ENCODE results near the gene ENAH. TPM values are rescaled to one million over a fixed set of nuclear protein-coding genes. Genes with fewer than 3 reads are reported as not detected.

Gene ENAH
- polyA plus RNA-seq, 1 donor (not counting 4 experiments of a cell fraction or from before 2014, with no cell fraction given) = 61.0 TPM

DNA sequence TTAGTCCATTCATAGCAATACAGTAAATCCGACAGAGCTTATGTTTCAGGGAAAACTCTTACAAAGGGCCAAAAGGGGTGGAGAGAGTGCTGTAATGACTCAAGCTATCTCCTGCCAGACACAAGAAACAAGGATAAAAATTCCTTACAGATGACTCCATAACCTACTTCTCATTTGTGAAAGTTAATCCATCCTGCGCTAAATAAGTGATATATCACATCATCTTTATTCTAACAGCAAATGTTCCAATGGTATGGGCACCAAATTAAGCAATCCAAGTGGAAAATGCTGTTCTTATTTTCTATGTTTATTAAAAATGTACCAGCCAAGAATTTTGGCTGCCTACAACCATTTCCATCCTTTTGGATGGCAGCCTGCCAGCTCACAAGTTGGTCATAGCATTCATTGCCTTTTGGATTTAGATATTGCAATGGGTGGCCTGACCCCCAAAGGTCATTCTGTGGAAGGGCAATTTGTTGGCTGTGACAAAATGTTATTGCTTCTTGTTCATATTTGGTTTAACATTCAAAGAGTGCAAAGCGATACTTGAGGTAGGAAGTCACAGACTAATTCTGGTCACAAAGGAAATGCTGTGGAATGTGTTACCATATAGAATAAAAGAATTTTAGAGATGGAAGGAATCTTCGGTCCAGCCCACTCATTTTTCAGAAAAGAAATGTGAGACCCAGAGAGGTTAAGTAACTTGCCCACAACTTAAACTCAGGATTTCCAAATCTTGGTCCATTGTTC, 2.8 kb upstream of the ENAH start:
- Histone ChIP-seq H3K36me3 (ENCODE audit: control insufficient read depth in 2 of 2, extremely low read depth in 1 of 2, insufficient read depth in 2 of 2, low read length in 2 of 2) (no peaks in the 10 kb centered on the region), H3K27ac (ENCODE audit: control insufficient read depth, insufficient read depth, low read length) (peak overlapping the region; percentile 71), H3K4me2 (ENCODE audit: control insufficient read depth, extremely low read depth, insufficient read depth, low read depth, low read length) (peak overlapping the region; percentile 40), H3K79me2 (ENCODE audit: control insufficient read depth, insufficient read depth, low read length) (peaks cover 20% of the 10 kb centered on the region), H3K9ac (ENCODE audit: control insufficient read depth, extremely low read depth, insufficient read depth, low read length) (no peak overlapping the region), H3K4me1 (ENCODE audit: control insufficient read depth, extremely low read depth, insufficient read depth, low read length) (peaks cover 34% of the 10 kb centered on the region), H3K4me3 (ENCODE audit: control insufficient read depth in 2 of 3, extremely low read depth in 1 of 3, insufficient read depth in 2 of 3, low read depth in 1 of 3, low read length in 3 of 3) (no peak overlapping the region), H4K20me1 (ENCODE audit: control insufficient read depth, extremely low read depth, insufficient read depth, low read length) (no peaks in the 10 kb centered on the region), H3K9me3 (ENCODE audit: control insufficient read depth, low read depth, low read length) (no peaks in the 10 kb centered on the region), H2AFZ (ENCODE audit: control insufficient read depth, low read length) (no peak overlapping the region), H3K9me1 (ENCODE audit: control insufficient read depth, extremely low read depth, insufficient read depth, low read length) (no peaks in the 10 kb centered on the region), H3K27me3 (ENCODE audit: control insufficient read depth, extremely low read depth, insufficient read depth, low read length) (no peaks in the 10 kb centered on the region)
- peak; percentile 84 for DNase-seq (ENCODE audit: low read depth, low spot score)
- dilution Hi-C loops (cut with MboI; ENCODE audit: extremely low pct_ligation_motif_present, low sequenced_read_pairs) = no loop called here
- TF ChIP-seq EZH2 (IDR thresholded peaks at IDR 0.05; ENCODE audit: low read length) (no peak), CTCF (optimal IDR thresholded peaks at IDR 0.05 in 1 of 3, IDR thresholded peaks at IDR 0.05 in 1 of 3, conservative IDR thresholded peaks at IDR 0.05 in 1 of 3; ENCODE audit: extremely low read depth in 1 of 3, insufficient read depth in 2 of 3, low read length in 3 of 3) (peak in 1 of 3 experiments; percentile 24)
- FAIRE-seq = peak; percentile 85

GRCh38 chr1:225654688-225655508, 2.0 kb upstream of the ENAH start:
- Histone ChIP-seq H3K4me2 (ENCODE audit: control insufficient read depth, extremely low read depth, insufficient read depth, low read depth, low read length) (peak overlapping the region; percentile 89), H3K79me2 (ENCODE audit: control insufficient read depth, insufficient read depth, low read length) (peaks cover 28% of the 10 kb centered on the region), H3K36me3 (ENCODE audit: control insufficient read depth in 2 of 2, extremely low read depth in 1 of 2, insufficient read depth in 2 of 2, low read length in 2 of 2) (no peaks in the 10 kb centered on the region), H3K9me1 (ENCODE audit: control insufficient read depth, extremely low read depth, insufficient read depth, low read length) (no peaks in the 10 kb centered on the region), H3K9me3 (ENCODE audit: control insufficient read depth, low read depth, low read length) (no peaks in the 10 kb centered on the region), H3K4me3 (ENCODE audit: control insufficient read depth in 2 of 3, extremely low read depth in 1 of 3, insufficient read depth in 2 of 3, low read depth in 1 of 3, low read length in 3 of 3) (no peak overlapping the region), H3K27me3 (ENCODE audit: control insufficient read depth, extremely low read depth, insufficient read depth, low read length) (no peaks in the 10 kb centered on the region), H3K27ac (ENCODE audit: control insufficient read depth, insufficient read depth, low read length) (peak overlapping the region; percentile 90), H3K9ac (ENCODE audit: control insufficient read depth, extremely low read depth, insufficient read depth, low read length) (no peak overlapping the region), H4K20me1 (ENCODE audit: control insufficient read depth, extremely low read depth, insufficient read depth, low read length) (no peaks in the 10 kb centered on the region), H3K4me1 (ENCODE audit: control insufficient read depth, extremely low read depth, insufficient read depth, low read length) (peaks cover 35% of the 10 kb centered on the region), H2AFZ (ENCODE audit: control insufficient read depth, low read length) (no peak overlapping the region)
- no peak for TF ChIP-seq CTCF (optimal IDR thresholded peaks at IDR 0.05 in 1 of 3, IDR thresholded peaks at IDR 0.05 in 1 of 3, conservative IDR thresholded peaks at IDR 0.05 in 1 of 3; ENCODE audit: extremely low read depth in 1 of 3, insufficient read depth in 2 of 3, low read length in 3 of 3)
- no peak for TF ChIP-seq EZH2 (IDR thresholded peaks at IDR 0.05; ENCODE audit: low read length)
- DNase-seq (ENCODE audit: low read depth, low spot score) (no peak), FAIRE-seq (peak; percentile 13)
- dilution Hi-C loops (cut with MboI; ENCODE audit: extremely low pct_ligation_motif_present, low sequenced_read_pairs) = no loop called here
